GM12878 (cell line): ENCODE measurements around the gene TUBD1. TPM values are rescaled to one million over a fixed set of nuclear protein-coding genes. Genes with fewer than 3 reads are reported as not detected.

Experiments
- ATAC-seq: fragments of 200-7000 bp; cut with Tn5 transposase; 3 replicates; pipeline ENCODE4 v1.9.1; 2020; ENCODE audit warnings: mild to moderate bottlenecking, moderate library complexity
- BruUV-seq: library from RNA; stranded (reverse); fragments of 400-500 nt; replicated peaks from 2 replicates; lab custom pipeline; 2021; lab: Mats Ljungman, UMichigan
- CTCF ChIA-PET: fragments of 300-600 bp; sonication (Branson Sonifier 250); formaldehyde crosslinking; extraction: SDS; loops from one replicate; lab custom pipeline; 2021; ENCODE audit warnings: inconsistent platforms; lab: Yijun Ruan, JAX
- POLR2A ChIA-PET: fragments of 350-600 bp; formaldehyde crosslinking; extraction: SDS; loops from one replicate; lab custom pipeline; 2021; ENCODE audit warnings: inconsistent platforms; lab: Charles Lee
- RAD21 ChIA-PET: fragments of 300-600 bp; sonication (Branson Sonifier 250); formaldehyde crosslinking; loops from one replicate; lab custom pipeline; 2023; ENCODE audit warnings: antibody characterized with exemption; ENCODE audit not compliant: unreplicated experiment; lab: Charles Lee
- SMC1A ChIA-PET: fragments of 300-600 bp; sonication (Branson Sonifier 250); formaldehyde crosslinking; loops from one replicate; lab custom pipeline; 2023; ENCODE audit not compliant: unreplicated experiment, uncharacterized antibody; lab: Charles Lee
- DNase-seq: peaks from one replicate; pipeline ENCODE4 v3.0.0-alpha.2; 2011; ENCODE audit warnings: low read depth, low spot score
- FAIRE-seq: peaks from 3 replicates; lab custom pipeline; 2011; peaks lifted over from hg19 to GRCh38; lab: Jason Lieb, UNC
- H2AFZ ChIP-seq: 2 replicates; pipeline ENCODE4 v1.6.0; 2011; ENCODE audit warnings: low read depth, low read length, control low read depth; ENCODE audit not compliant: control insufficient read depth
- H3K27ac ChIP-seq: 2 replicates; pipeline ENCODE4 v1.5.1; 2011; ENCODE audit warnings: control low read depth; ENCODE audit not compliant: control insufficient read depth, insufficient read depth
- H3K27me3 ChIP-seq, 2 experiments: replicated peaks in 1 of 2; 2 replicates each; pipeline versions ENCODE4 v1.6.0 to v1.6.1; 2011; ENCODE audit warnings: low read length in 1 of 2; ENCODE audit not compliant: control insufficient read depth in 2 of 2, insufficient read depth in 2 of 2
- H3K36me3 ChIP-seq, 2 experiments: 2 replicates each; pipeline ENCODE4 v1.5.1; 2011; ENCODE audit warnings: low read length in 1 of 2; ENCODE audit not compliant: control insufficient read depth in 2 of 2, insufficient read depth in 2 of 2
- H3K4me1 ChIP-seq: 2 replicates; pipeline ENCODE4 v1.6.1; 2011; ENCODE audit warnings: mild to moderate bottlenecking, low read length, moderate library complexity, mixed read lengths; ENCODE audit not compliant: control insufficient read depth, insufficient read depth
- H3K4me2 ChIP-seq: 2 replicates; pipeline ENCODE4 v1.6.0; 2011; ENCODE audit warnings: control low read depth; ENCODE audit not compliant: control insufficient read depth, insufficient read depth
- H3K4me3 ChIP-seq: fragments of 200-600 bp; sonication (generic); 2 replicates; pipeline ENCODE4 v1.5.1; 2016
- H3K79me2 ChIP-seq: 2 replicates; pipeline ENCODE4 v1.6.0; 2011; ENCODE audit warnings: low read length; ENCODE audit not compliant: control insufficient read depth, insufficient read depth
- H3K9ac ChIP-seq: 2 replicates; pipeline ENCODE4 v1.8.0; 2011; ENCODE audit warnings: low read length, control low read depth, mixed read lengths; ENCODE audit not compliant: control insufficient read depth, insufficient read depth
- H3K9me3 ChIP-seq: replicated peaks from 3 replicates; pipeline ENCODE4 v1.5.1; 2011; ENCODE audit warnings: mild to moderate bottlenecking, low read length; ENCODE audit not compliant: control insufficient read depth, insufficient read depth
- H4K20me1 ChIP-seq: 2 replicates; pipeline ENCODE4 v1.6.0; 2011; ENCODE audit not compliant: control insufficient read depth, insufficient read depth
- ATF7 ChIP-seq: fragments of 450-650 bp; IDR thresholded peaks from 2 replicates; pipeline ENCODE4 v1.6.1; 2016; ENCODE audit warnings: low read depth, mild to moderate bottlenecking
- BHLHE40 ChIP-seq, 2 experiments: fragments of 450-650 bp in 1 of 2; IDR thresholded peaks; 2 replicates each; pipeline ENCODE4 v1.6.1; 2011 to 2017; ENCODE audit warnings: low read depth in 2 of 2, borderline replicate concordance in 1 of 2, improper control_type of control experiment in 1 of 2, low read length in 1 of 2, mild to moderate bottlenecking in 1 of 2
- EED ChIP-seq: sonication (generic); IDR thresholded peaks from 2 replicates; pipeline ENCODE4 v1.6.1; 2016; ENCODE audit warnings: antibody characterized with exemption, low read depth
- HDGF ChIP-seq: fragments of 450-650 bp; IDR thresholded peaks from 2 replicates; pipeline ENCODE4 v1.6.1; 2016; ENCODE audit warnings: antibody characterized with exemption
- IKZF1 ChIP-seq: fragments of 450-650 bp; conservative IDR thresholded peaks from 2 replicates; pipeline ENCODE4 v1.6.1; 2017; ENCODE audit warnings: antibody characterized with exemption, mild to moderate bottlenecking
- IKZF2 ChIP-seq, 2 experiments: fragments of 450-650 bp; IDR thresholded peaks; 2 replicates each; pipeline ENCODE4 v1.6.1; 2017; ENCODE audit warnings: mild to moderate bottlenecking in 2 of 2, moderate library complexity in 2 of 2
- MXI1 ChIP-seq: fragments of 150-350 bp; IDR thresholded peaks from 2 replicates; pipeline ENCODE4 v1.6.1; 2011; ENCODE audit warnings: low read depth, mild to moderate bottlenecking, inconsistent platforms, low read length, improper control_type of control experiment
- PAX8 ChIP-seq: fragments of 450-650 bp; IDR thresholded peaks from 2 replicates; pipeline ENCODE4 v1.6.1; 2017; ENCODE audit warnings: mild to moderate bottlenecking, moderate library complexity
- POLR2A ChIP-seq: IDR thresholded peaks from 2 replicates; pipeline ENCODE4 v1.6.1; 2011; ENCODE audit warnings: low read depth, mild to moderate bottlenecking, low read length
- RAD21 ChIP-seq: IDR thresholded peaks from 2 replicates; pipeline ENCODE4 v1.6.1; 2011; ENCODE audit warnings: mild to moderate bottlenecking, low read depth, low read length, moderate library complexity; ENCODE audit not compliant: insufficient read depth
- RUNX3 ChIP-seq: IDR thresholded peaks from 2 replicates; pipeline ENCODE4 v1.6.1; 2012; ENCODE audit warnings: low read length, inconsistent platforms
- SIN3A ChIP-seq: IDR thresholded peaks from 2 replicates; pipeline ENCODE4 v1.6.1; 2012; ENCODE audit warnings: low read depth, low read length, improper control_type of control experiment
- TCF12 ChIP-seq: IDR thresholded peaks from 2 replicates; pipeline ENCODE4 v1.6.1; 2011; ENCODE audit warnings: low read depth, mild to moderate bottlenecking, low read length
- TCF3 ChIP-seq: IDR thresholded peaks from 2 replicates; pipeline ENCODE4 v1.6.1; 2012; ENCODE audit warnings: low read depth, mild to moderate bottlenecking, low read length, borderline replicate concordance; ENCODE audit not compliant: insufficient read depth
- ZNF24 ChIP-seq: fragments of 450-650 bp; IDR thresholded peaks from 2 replicates; pipeline ENCODE4 v1.6.1; 2017; ENCODE audit warnings: antibody characterized with exemption, mild to moderate bottlenecking
- WGBS: methylation state at CpG from one replicate; pipeline ENCODE4 v1.1.6; 2016; ENCODE audit warnings: low lambda C conversion rate; ENCODE audit not compliant: insufficient replicate concordance, insufficient coverage; ENCODE audit errors: missing lambda C conversion rate; 5-methylcytosine and 5-hydroxymethylcytosine counted together
- in situ Hi-C: fragments of 300-500 bp; cut with MboI; formaldehyde crosslinking; loops from 9 replicates; pipeline ENCODE4 v1.14.3; 2018; ENCODE audit warnings: mixed read lengths
- intact Hi-C: fragments of 100-400 bp; cut with micrococcal nuclease; formaldehyde crosslinking; loops from one replicate; pipeline ENCODE4 v1.14.2; 2022; ENCODE audit not compliant: unreplicated experiment
- polyA plus RNA-seq, 11 experiments: library from polyadenylated mRNA; depleted of rRNA in 4 of 11; unstranded in 6 of 11; stranded (reverse) in 5 of 11; fragments of >200 nt; fragmentation: Nextera tagmentation in 4 of 11; fragmentation: Illumina TruSeq in 1 of 11; extraction: Ambion mirVana in 4 of 11; extraction: Trizol in 1 of 11; gene quantifications; 1 replicate in 1 of 11; 2 replicates in 10 of 11; pipeline versions ENCODE4 v1.2.1 to v1.2.3, GENCODE V29; 2011 to 2016; ENCODE audit warnings: inconsistent platforms in 2 of 11, missing spikeins in 2 of 11, low read depth in 1 of 11
- total RNA-seq, 4 experiments: library from RNA; depleted of rRNA in 3 of 4; stranded (reverse); fragments of >200 nt in 3 of 4; fragmentation: Illumina TruSeq in 1 of 4; extraction: Trizol in 1 of 4; gene quantifications; 2 replicates each; pipeline versions ENCODE4 v1.2.1 to v1.2.3, GENCODE V29; 2013 to 2021
- TF ChIP-seq, protein P1 (sequence below): fragments of 450-650 bp; formaldehyde crosslinking; IDR thresholded peaks from 2 replicates; pipeline ENCODE4 v1.5.0; 2022; ENCODE audit warnings: mild to moderate bottlenecking, missing genetic modification characterization

Gene TUBD1
- total and polyA plus RNA-seq, 10 of the 15 experiments (the other 5 are each of a cell fraction or from before 2014, with no cell fraction given), result 5.3 to 10.8 (median 8.3) TPM

GRCh38 chr17:59826706-59827453, 65.9 kb downstream of the TUBD1 start:
- no peaks in the 10 kb centered on the region for H3K9me3 ChIP-seq
- ChIA-PET POLR2A (interaction anchor here (1.0 to 12.0 kb wide), 13 partner anchors 8 to 74 kb away, joined by 3 to 332 read pairs (median 12); no protein-coding TSS in a partner anchor), RAD21 (interaction anchor here (1.0 to 11.5 kb wide), 9 partner anchors 12 to 74 kb away, joined by 4 to 223 read pairs (median 31); no protein-coding TSS in a partner anchor), CTCF (interaction anchor here (1.0 to 7.9 kb wide), 12 partner anchors 11 to 119 kb away, joined by 3 to 75 read pairs (median 6); partner anchors contain the start of gene VMP1), SMC1A (interaction anchor here (1.1 to 15.2 kb wide), 16 partner anchors 8 to 74 kb away, joined by 3 to 250 read pairs (median 6); no protein-coding TSS in a partner anchor)
- TF ChIP-seq BHLHE40 (IDR thresholded peaks at IDR 0.05; ENCODE audit: borderline replicate concordance in 1 of 2, low read depth in 2 of 2, low read length in 1 of 2) (peak; percentile 62 to 78; a peak in 3 of 4 replicates), RUNX3 (peak; percentile 78), ZNF24 (0 out of 2 replicates have a peak, but pooled peaks have one; percentile 26), ATF7 (no peak), SIN3A (no peak), MXI1 (peak; percentile 22; the same call in 1 of the 2 replicates), RAD21 (no peak), PAX8 (0 out of 2 replicates have a peak, but pooled peaks have one; percentile 25), HDGF (peak; percentile 69; the same call in 1 of the 2 replicates), TCF12 (peak; percentile 70; the same call in 1 of the 2 replicates), EED (peak; percentile 57), TCF3 (peak; percentile 71; the same call in 1 of the 2 replicates), POLR2A (no peak), IKZF2 (IDR thresholded peaks at IDR 0.05) (peak in 1 of 2 experiments; percentile 45; a peak in 1 of 4 replicates), IKZF1 (peak; percentile 24; the same call in 1 of the 2 replicates)
- TF ChIP-seq, protein P1, sequence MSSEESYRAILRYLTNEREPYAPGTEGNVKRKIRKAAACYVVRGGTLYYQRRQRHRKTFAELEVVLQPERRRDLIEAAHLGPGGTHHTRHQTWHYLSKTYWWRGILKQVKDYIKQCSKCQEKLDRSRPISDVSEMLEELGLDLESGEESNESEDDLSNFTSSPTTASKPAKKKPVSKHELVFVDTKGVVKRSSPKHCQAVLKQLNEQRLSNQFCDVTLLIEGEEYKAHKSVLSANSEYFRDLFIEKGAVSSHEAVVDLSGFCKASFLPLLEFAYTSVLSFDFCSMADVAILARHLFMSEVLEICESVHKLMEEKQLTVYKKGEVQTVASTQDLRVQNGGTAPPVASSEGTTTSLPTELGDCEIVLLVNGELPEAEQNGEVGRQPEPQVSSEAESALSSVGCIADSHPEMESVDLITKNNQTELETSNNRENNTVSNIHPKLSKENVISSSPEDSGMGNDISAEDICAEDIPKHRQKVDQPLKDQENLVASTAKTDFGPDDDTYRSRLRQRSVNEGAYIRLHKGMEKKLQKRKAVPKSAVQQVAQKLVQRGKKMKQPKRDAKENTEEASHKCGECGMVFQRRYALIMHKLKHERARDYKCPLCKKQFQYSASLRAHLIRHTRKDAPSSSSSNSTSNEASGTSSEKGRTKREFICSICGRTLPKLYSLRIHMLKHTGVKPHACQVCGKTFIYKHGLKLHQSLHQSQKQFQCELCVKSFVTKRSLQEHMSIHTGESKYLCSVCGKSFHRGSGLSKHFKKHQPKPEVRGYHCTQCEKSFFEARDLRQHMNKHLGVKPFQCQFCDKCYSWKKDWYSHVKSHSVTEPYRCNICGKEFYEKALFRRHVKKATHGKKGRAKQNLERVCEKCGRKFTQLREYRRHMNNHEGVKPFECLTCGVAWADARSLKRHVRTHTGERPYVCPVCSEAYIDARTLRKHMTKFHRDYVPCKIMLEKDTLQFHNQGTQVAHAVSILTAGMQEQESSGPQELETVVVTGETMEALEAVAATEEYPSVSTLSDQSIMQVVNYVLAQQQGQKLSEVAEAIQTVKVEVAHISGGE (CRISPR knock-in tag), result no peak
- peak overlapping the region; percentile 95 for H3K4me2 ChIP-seq
- in situ Hi-C loops, result loop anchor here (5.0 kb wide), 1 partner anchor 40 kb away; no protein-coding TSS in a partner anchor
- H3K4me1 ChIP-seq, result peaks cover 64% of the 10 kb centered on the region
- DNase-seq (no peak), FAIRE-seq (no peak), ATAC-seq (no peak)
- H4K20me1 ChIP-seq, result no peaks in the 10 kb centered on the region
- H3K27ac ChIP-seq, result peak overlapping the region; percentile 98
- H3K4me3 ChIP-seq, result peak overlapping the region; percentile 65
- no peaks in the 10 kb centered on the region for H3K36me3 ChIP-seq
- intact Hi-C loops, result no loop called here
- no peaks in the 10 kb centered on the region for H3K27me3 ChIP-seq
- 43% methylated on average over 4 of the region's 4 CpGs for WGBS
- H2AFZ ChIP-seq, result no peak overlapping the region
- H3K79me2 ChIP-seq, result peaks cover 50% of the 10 kb centered on the region
- no TSS peak for BruUV-seq
- peak overlapping the region; percentile 84 for H3K9ac ChIP-seq
